GM12892 (cell line): Measurements from ENCODE around the gene B4GALNT1.

Experiments used
- POLR2A ChIP-seq: IDR thresholded peaks from 2 replicates; pipeline ENCODE4 v1.6.1; 2011; ENCODE audit warnings: low read depth, low read length, control low read depth
- TAF1 ChIP-seq: IDR thresholded peaks from 2 replicates; pipeline ENCODE4 v1.6.1; 2011; ENCODE audit warnings: low read depth, mild to moderate bottlenecking, control low read depth, low read length, borderline replicate concordance

DNA sequence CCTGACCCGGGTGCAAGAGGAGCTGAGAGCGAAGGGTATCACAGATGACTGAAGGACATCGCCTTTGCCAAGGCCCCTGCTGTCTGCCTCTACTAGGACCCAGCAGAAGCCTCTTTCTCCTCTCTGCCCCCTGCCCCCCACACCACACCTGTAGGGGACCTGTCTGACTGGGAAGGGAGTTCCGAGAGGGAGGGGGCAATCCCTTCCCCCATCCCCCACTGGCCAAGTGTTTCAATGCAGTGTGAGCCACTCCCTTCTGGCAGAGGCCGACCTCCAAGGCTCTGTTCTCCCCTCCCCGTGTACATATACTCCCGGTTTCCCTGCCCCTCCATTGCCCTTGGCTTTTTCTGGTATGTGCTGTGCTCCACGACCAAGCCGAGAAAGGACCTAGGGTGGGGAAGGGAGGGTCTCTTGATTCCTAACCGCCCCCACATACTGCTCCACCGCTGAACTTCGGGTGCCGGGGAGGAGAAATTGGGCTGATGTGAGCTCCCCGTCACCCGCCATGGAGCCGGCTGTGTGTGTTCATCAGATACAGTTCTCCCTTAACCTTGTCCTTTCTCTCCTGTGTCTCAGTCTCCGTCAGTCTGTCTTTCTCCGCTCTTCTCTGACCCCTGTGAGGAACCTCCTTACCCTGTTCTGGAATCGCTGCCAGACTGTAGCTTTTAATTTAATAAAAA lies 23.8 kb downstream of the B4GALNT1 start:
- TF ChIP-seq POLR2A (no peak), TAF1 (no peak)
